ENCODE data around the gene BBS12. TPM values are rescaled to one million over a fixed set of nuclear protein-coding genes. Genes with fewer than 3 reads are reported as not detected.

BBS12 gene
- total RNA-seq, 2 experiments from 2014 or later: 0.80 to 0.84 TPM

DNA sequence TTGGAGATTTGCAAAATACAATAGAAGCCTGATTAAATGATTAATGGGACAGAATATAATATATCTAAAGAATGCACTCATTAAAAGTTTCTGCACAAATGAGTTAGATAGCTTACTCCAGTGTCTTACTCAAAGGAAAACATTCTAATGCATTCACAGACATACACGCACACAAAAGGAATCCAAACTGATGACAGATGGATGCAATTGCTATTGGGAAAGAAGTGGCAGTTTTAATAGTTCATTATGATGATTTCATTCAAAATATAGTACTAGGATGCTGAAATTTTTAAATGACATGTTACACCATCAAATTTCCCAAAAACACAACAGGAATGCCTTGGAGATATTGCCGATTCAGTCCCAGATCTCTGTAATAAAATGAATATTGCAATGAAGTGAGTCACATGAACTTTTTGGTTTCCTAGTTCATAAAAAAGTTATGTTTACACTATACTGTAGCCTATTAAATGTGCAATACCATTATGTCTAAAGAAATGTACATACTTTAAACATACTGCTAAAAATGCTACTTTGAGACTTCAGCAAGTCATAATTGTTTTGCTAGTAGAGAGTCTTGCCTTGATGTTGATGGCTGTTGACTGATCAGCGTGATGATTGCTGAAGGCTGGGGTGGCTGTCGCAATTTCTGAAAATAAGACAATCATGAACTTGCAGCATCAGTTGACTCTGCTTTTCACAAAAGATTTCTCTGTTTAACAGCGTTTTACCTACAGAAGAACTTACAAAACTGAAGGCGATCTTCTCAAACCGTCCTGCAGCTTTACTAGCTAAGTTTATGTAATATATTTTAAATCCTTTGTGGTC lies 45.6 kb downstream of the BBS12 start:
- Histone ChIP-seq H3K36me3 (ENCODE audit: insufficient read depth, low read length) (no peaks in the 10 kb centered on the region), H3K9me3 (ENCODE audit: control insufficient read depth in 1 of 2, insufficient read depth in 1 of 2, low read length in 2 of 2) (no peaks in the 10 kb centered on the region), H3K4me1 (ENCODE audit: insufficient read depth, low read length) (no peaks in the 10 kb centered on the region), H3K27me3 (ENCODE audit: control insufficient read depth in 1 of 2, insufficient read depth in 2 of 2, low read length in 2 of 2) (no peaks in the 10 kb centered on the region), H3K27ac (ENCODE audit: low read depth in 1 of 2, low read length in 2 of 2) (no peak overlapping the region), H3K4me3 (ENCODE audit: low read length) (no peak overlapping the region)
- Mint-ChIP-seq H3K4me3 (no peak overlapping the region), H3K4me1 (ENCODE audit: low read depth) (no peaks in the 10 kb centered on the region), H3K27ac (no peak overlapping the region), H3K27me3 (peaks cover 4% of the 10 kb centered on the region), H3K9me3 (no peaks in the 10 kb centered on the region), H3K36me3 (ENCODE audit: low read depth) (no peaks in the 10 kb centered on the region)
- POLR2A ChIA-PET: no interaction called here
- DNase-seq (no peak), ATAC-seq (ENCODE audit: poor library complexity) (no peak)
- TF ChIP-seq CTCF (IDR thresholded peaks at IDR 0.05): no peak
- CTCF ChIA-PET: no interaction called here
- intact Hi-C loops (cut with DNase I, micrococcal nuclease): no loop called here

- Mint-ChIP-seq H3K9me3 (no peaks in the 10 kb centered on the region), H3K4me1 (ENCODE audit: low read depth) (no peaks in the 10 kb centered on the region), H3K27ac (no peak overlapping the region), H3K4me3 (no peak overlapping the region), H3K36me3 (ENCODE audit: low read depth) (no peaks in the 10 kb centered on the region), H3K27me3 (peaks cover 4% of the 10 kb centered on the region)
- TF ChIP-seq CTCF (IDR thresholded peaks at IDR 0.05): no peak
- Histone ChIP-seq H3K27me3 (ENCODE audit: control insufficient read depth in 1 of 2, insufficient read depth in 2 of 2, low read length in 2 of 2) (no peaks in the 10 kb centered on the region), H3K36me3 (ENCODE audit: insufficient read depth, low read length) (no peaks in the 10 kb centered on the region), H3K9me3 (ENCODE audit: control insufficient read depth in 1 of 2, insufficient read depth in 1 of 2, low read length in 2 of 2) (no peaks in the 10 kb centered on the region), H3K4me1 (ENCODE audit: insufficient read depth, low read length) (no peaks in the 10 kb centered on the region), H3K4me3 (ENCODE audit: low read length) (no peak overlapping the region), H3K27ac (ENCODE audit: low read depth in 1 of 2, low read length in 2 of 2) (no peak overlapping the region)
- CTCF ChIA-PET: no interaction called here
- ATAC-seq (ENCODE audit: poor library complexity) (no peak), DNase-seq (no peak)
- POLR2A ChIA-PET: no interaction called here
- intact Hi-C loops (cut with DNase I, micrococcal nuclease): no loop called here
Measured at GRCh38 chr4:122781486-122781885, 49.0 kb downstream of the BBS12 start.

- TF ChIP-seq CTCF (IDR thresholded peaks at IDR 0.05): no peak
- no peak overlapping the region for H3K27ac ChIP-seq (ENCODE audit: low read depth in 1 of 2, low read length in 2 of 2)
- Mint-ChIP-seq H3K27ac (no peak overlapping the region), H3K27me3 (peaks cover 4% of the 10 kb centered on the region), H3K4me1 (ENCODE audit: low read depth) (no peaks in the 10 kb centered on the region), H3K9me3 (no peaks in the 10 kb centered on the region), H3K36me3 (ENCODE audit: low read depth) (no peaks in the 10 kb centered on the region), H3K4me3 (no peak overlapping the region)
- no peaks in the 10 kb centered on the region for H3K27me3 ChIP-seq (ENCODE audit: control insufficient read depth in 1 of 2, insufficient read depth in 2 of 2, low read length in 2 of 2)
- DNase-seq: no peak
- H3K4me1 ChIP-seq (ENCODE audit: insufficient read depth, low read length): no peaks in the 10 kb centered on the region
- no peak overlapping the region for H3K4me3 ChIP-seq (ENCODE audit: low read length)
- CTCF ChIA-PET: no interaction called here
- H3K9me3 ChIP-seq (ENCODE audit: control insufficient read depth in 1 of 2, insufficient read depth in 1 of 2, low read length in 2 of 2): no peaks in the 10 kb centered on the region
- H3K36me3 ChIP-seq (ENCODE audit: insufficient read depth, low read length): no peaks in the 10 kb centered on the region
- ATAC-seq (ENCODE audit: poor library complexity): no peak
- intact Hi-C loops (cut with DNase I, micrococcal nuclease): no loop called here
- POLR2A ChIA-PET: no interaction called here
Measured at GRCh38 chr4:122783301-122784215, 51.1 kb downstream of the BBS12 start.
